BE2C (cell line): Measurements from ENCODE around the gene OSTN.

ENCODE experiments used
- DNase-seq: peaks from one replicate; pipeline ENCODE4 v3.0.0-alpha.2; 2020
- H3K27me3 ChIP-seq: fragments of 250-450 bp; sonication (Bioruptor Pico); 2 replicates; pipeline ENCODE4 v1.5.1; 2020; ENCODE audit warnings: mild to moderate bottlenecking
- H3K36me3 ChIP-seq: fragments of 250-450 bp; sonication (Bioruptor Pico); 2 replicates; pipeline ENCODE4 v1.5.1; 2020; ENCODE audit warnings: mild to moderate bottlenecking
- H3K4me1 ChIP-seq: fragments of 250-450 bp; sonication (Bioruptor Pico); 2 replicates; pipeline ENCODE4 v1.5.1; 2020
- H3K4me3 ChIP-seq: 2 replicates; pipeline ENCODE4 v1.5.1; 2011; ENCODE audit warnings: low read depth, low read length
- H3K9me3 ChIP-seq: fragments of 250-450 bp; sonication (Bioruptor Pico); 2 replicates; pipeline ENCODE4 v1.5.1; 2020
- CTCF ChIP-seq: IDR thresholded peaks from 2 replicates; pipeline ENCODE4 v1.5.1; 2012; ENCODE audit warnings: mild to moderate bottlenecking, low read depth, low read length

The OSTN gene

DNA sequence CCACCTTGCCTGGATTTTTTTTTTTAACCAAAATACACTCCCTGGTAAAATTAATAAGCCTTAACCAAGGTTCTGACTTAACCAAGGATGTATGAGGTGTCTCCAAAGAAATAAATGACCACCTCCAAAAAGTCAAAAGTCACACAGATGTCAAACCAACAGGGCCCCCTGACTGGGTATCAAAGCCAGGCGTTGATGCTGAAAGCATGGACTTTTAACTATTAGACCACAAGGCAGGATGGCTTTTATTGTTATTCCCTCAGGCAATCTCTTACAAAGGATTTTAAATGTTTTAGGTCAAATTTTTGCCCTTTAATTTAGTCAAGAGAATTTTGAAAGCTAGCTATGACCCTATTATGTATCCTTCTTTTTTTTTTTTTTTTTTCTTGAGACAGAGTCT, 60.4 kb downstream of the OSTN start:
- H3K9me3 ChIP-seq = no peaks in the 10 kb centered on the region
- DNase-seq = no peak
- H3K4me3 ChIP-seq = no peak overlapping the region
- peaks cover 3% of the 10 kb centered on the region for H3K27me3 ChIP-seq
- TF ChIP-seq CTCF = no peak
- no peaks in the 10 kb centered on the region for H3K4me1 ChIP-seq
- H3K36me3 ChIP-seq = no peaks in the 10 kb centered on the region

DNA sequence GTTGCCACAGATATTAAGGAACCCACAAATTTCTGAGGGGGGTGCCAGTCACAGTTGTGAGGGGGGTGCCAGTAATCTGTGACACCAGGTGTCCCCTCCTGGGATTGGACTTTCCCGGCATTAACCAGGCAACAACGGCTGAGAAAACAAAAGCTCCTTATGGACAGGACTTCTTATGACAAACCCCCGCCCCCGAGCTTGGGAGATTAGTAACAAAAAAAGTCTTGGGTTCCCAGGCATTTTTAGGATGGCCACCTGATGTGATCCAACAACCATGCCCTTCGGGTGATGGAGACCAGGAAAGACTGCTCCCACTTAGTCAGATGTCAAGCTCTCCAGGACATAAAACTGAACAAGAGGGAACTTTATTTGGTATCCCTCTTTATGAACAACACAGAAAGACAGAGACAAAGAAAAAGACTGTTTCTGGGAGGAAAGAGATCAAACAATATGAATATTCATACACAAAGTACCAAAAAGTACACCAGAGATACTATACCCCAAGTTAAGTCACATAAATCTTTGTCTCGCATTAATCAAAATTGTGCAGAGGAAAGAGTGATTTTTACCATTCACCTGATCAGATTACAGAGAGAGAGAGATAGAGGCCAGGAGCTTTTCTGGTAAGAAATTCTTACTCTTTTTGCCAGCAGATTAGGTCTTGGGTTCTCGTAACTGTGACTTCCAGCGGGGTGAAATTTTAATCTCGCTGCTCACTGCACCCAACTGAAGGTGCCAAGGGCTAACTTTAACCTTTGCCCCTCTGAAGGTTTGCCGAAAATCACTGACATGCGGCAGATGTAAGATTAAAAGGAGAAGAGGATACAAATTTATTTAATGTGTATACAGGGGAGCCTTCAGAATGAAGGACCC, 61.6 kb downstream of the OSTN start:
- Histone ChIP-seq H3K36me3 (no peaks in the 10 kb centered on the region), H3K9me3 (no peaks in the 10 kb centered on the region), H3K4me3 (no peak overlapping the region), H3K4me1 (no peaks in the 10 kb centered on the region), H3K27me3 (peaks cover 3% of the 10 kb centered on the region)
- no peak for TF ChIP-seq CTCF
- no peak for DNase-seq

DNA sequence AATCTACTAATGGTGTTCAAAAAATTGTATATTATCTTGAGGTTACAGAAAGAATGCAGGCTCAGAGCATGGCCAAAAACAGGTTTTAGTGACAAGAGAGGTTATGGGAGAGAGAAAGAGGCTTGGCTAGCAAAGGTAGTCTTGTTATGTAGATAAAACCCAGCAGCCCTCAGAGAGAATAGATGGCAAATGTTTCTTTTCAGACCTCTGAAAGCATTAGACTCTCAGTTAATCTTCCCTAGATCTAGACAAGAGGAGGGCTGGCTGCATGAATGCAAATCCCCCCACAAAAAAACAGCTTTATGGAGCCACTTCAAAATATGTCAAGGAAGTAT, 62.2 kb downstream of the OSTN start:
- TF ChIP-seq CTCF = no peak
- H3K27me3 ChIP-seq = peaks cover 3% of the 10 kb centered on the region
- no peaks in the 10 kb centered on the region for H3K36me3 ChIP-seq
- DNase-seq = no peak
- no peaks in the 10 kb centered on the region for H3K4me1 ChIP-seq
- H3K9me3 ChIP-seq = no peaks in the 10 kb centered on the region
- H3K4me3 ChIP-seq = no peak overlapping the region

DNA sequence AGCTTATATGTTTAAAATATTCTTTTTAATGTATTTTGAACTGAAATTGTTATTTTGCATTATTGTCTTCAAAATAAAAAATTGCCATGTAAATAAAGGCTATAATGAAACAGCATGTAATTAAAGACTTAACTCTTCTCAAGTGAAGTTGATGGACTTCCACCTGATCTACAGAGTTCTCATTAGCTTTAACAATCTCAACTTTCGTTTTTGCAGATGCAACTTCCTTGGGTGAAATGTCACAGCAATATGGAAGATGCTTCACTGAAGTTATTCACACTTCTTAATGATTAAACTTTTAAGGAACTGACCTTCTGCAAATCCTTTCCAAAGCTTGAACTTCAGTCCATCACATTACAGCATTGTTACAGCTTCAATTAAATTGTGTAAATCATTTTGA, 63.6 kb downstream of the OSTN start:
- no peak for DNase-seq
- H3K4me3 ChIP-seq = no peak overlapping the region
- H3K36me3 ChIP-seq = no peaks in the 10 kb centered on the region
- no peaks in the 10 kb centered on the region for H3K9me3 ChIP-seq
- H3K4me1 ChIP-seq = no peaks in the 10 kb centered on the region
- H3K27me3 ChIP-seq = peaks cover 3% of the 10 kb centered on the region
- no peak for TF ChIP-seq CTCF

- peaks cover 3% of the 10 kb centered on the region for H3K27me3 ChIP-seq
- no peaks in the 10 kb centered on the region for H3K9me3 ChIP-seq
- no peak for TF ChIP-seq CTCF
- no peak overlapping the region for H3K4me3 ChIP-seq
- DNase-seq = no peak
- no peaks in the 10 kb centered on the region for H3K36me3 ChIP-seq
- no peaks in the 10 kb centered on the region for H3K4me1 ChIP-seq
These were observed 64.3 kb downstream of the OSTN start for GRCh38 chr3:191263365-191263764.

DNA sequence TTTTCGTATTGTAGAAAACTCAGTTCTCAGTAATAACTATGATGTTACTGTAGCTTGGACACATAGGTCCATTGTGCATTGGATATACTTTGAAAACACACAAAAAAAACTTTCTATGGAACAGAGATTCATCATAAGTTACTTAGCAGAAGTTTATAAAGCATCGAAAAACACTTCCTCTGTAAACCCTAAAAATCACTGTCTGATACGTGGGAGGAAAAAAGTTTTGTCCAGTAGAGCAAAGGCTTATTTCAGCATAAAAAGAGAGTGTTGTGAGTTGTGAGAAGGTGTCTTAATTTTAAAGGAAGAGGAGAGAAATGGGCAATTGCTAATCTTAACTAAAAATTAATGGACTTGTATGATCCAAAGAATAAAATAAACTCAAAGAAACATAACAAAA, 64.8 kb downstream of the OSTN start:
- DNase-seq = no peak
- Histone ChIP-seq H3K4me3 (no peak overlapping the region), H3K27me3 (peaks cover 3% of the 10 kb centered on the region), H3K36me3 (no peaks in the 10 kb centered on the region), H3K4me1 (no peaks in the 10 kb centered on the region), H3K9me3 (no peaks in the 10 kb centered on the region)
- TF ChIP-seq CTCF = no peak
